ENCODE data around the gene RASA4.
"Not testable (repeated sequence)": the region's sequence is repeated elsewhere in the genome, so short reads cannot be mapped to it uniquely, and the experiment has no call there.

GRCh38 chr7:102599699-102600098, 16.9 kb downstream of the RASA4 start:
- TF ChIP-seq ESRRA (IDR thresholded peaks at IDR 0.05; ENCODE audit: borderline replicate concordance, low read depth); HMGXB4 (CRISPR knock-in tag; IDR thresholded peaks at IDR 0.05); MYC (IDR thresholded peaks at IDR 0.05; ENCODE audit: low read depth, low read length); MYC (CRISPR knock-in tag; IDR thresholded peaks at IDR 0.05; ENCODE audit: borderline replicate concordance, low read depth); CEBPG (CRISPR knock-in tag; IDR thresholded peaks at IDR 0.05); CEBPG (tag; conservative IDR thresholded peaks at IDR 0.05 in 1 of 2, IDR thresholded peaks at IDR 0.05 in 1 of 2); CTCF (IDR thresholded peaks at IDR 0.05 in 2 of 3, conservative IDR thresholded peaks at IDR 0.05 in 1 of 3; ENCODE audit: insufficient read depth in 2 of 3, low read depth in 1 of 3, low read length in 3 of 3); EZH2 (IDR thresholded peaks at IDR 0.05; ENCODE audit: borderline replicate concordance, low read depth, low read length); ZNF830 (CRISPR knock-in tag; IDR thresholded peaks at IDR 0.05); PML (IDR thresholded peaks at IDR 0.05; ENCODE audit: low read length); BHLHE40 (IDR thresholded peaks at IDR 0.05; ENCODE audit: low read length); CREB1 (IDR thresholded peaks at IDR 0.05); CREB1 (CRISPR knock-in tag; IDR thresholded peaks at IDR 0.05); ZNF717 (CRISPR knock-in tag; IDR thresholded peaks at IDR 0.05): not testable (repeated sequence)

Measured in K562 (cell line).